ENCODE results near the gene KLK8. TPM values are rescaled to one million over a fixed set of nuclear protein-coding genes. Genes with fewer than 3 reads are reported as not detected.

The KLK8 gene
- polyA plus RNA-seq, 3 donors: not detected

- Mint-ChIP-seq H3K36me3 (no peaks in the 10 kb centered on the region), H3K27me3 (ENCODE audit: low read depth in 3 of 3) (peaks cover 20 to 37% (median 21%) of the 10 kb centered on the region in 3 donors), H3K9me3 (peaks cover 2 to 7% (median 3%) of the 10 kb centered on the region in 7 donors), H3K27ac (no peak overlapping the region), H3K4me3 (peak overlapping the region in 1 of 2 donors; percentile 37), H3K4me1 (peaks cover 3% of the 10 kb centered on the region)
- H3K9ac ChIP-seq (ENCODE audit: insufficient read depth, low read length, poor library complexity, severe bottlenecking): no peak overlapping the region
- no peak for DNase-seq
- peaks cover 3% of the 10 kb centered on the region in 2 donors for H3K9me3 ChIP-seq (replicated peaks in 1 of 2; ENCODE audit: control insufficient read depth in 1 of 2, insufficient read depth in 1 of 2, low read length in 2 of 2)
- H4K20me1 ChIP-seq (ENCODE audit: insufficient read depth, low read length): no peaks in the 10 kb centered on the region
- H3K79me2 ChIP-seq (ENCODE audit: insufficient read depth, low read length): no peaks in the 10 kb centered on the region
- no peaks in the 10 kb centered on the region for H3K36me3 ChIP-seq (replicated peaks in 1 of 2; ENCODE audit: control insufficient read depth in 1 of 2, insufficient read depth in 2 of 2, low read length in 2 of 2)
- no peak overlapping the region for H3K4me2 ChIP-seq (replicated peaks; ENCODE audit: extremely low read depth, low read length, poor library complexity, severe bottlenecking)
- H3K27ac ChIP-seq (ENCODE audit: low read depth in 1 of 2, low read length in 2 of 2): no peak overlapping the region
- no peak overlapping the region for H2AFZ ChIP-seq (ENCODE audit: insufficient read depth, low read depth, low read length, poor library complexity, severe bottlenecking)
- no peak overlapping the region for H3K4me3 ChIP-seq (replicated peaks in 1 of 3; ENCODE audit: low read depth in 2 of 3, low read length in 3 of 3)
- H3K27me3 ChIP-seq (ENCODE audit: control insufficient read depth in 2 of 2, insufficient read depth in 2 of 2, low read length in 2 of 2): no peaks in the 10 kb centered on the region
- WGBS (ENCODE audit: insufficient coverage): no CpG with 5 or more reads among the region's 3 CpGs
- H3K4me1 ChIP-seq (ENCODE audit: control insufficient read depth in 1 of 2, insufficient read depth in 2 of 2, low read length in 2 of 2): no peaks in the 10 kb centered on the region
- TF ChIP-seq CTCF (IDR thresholded peaks at IDR 0.05): no peak
- intact Hi-C loops (cut with micrococcal nuclease): no loop called here
Measured at GRCh38 chr19:51007488-51007887, 6.1 kb upstream of the KLK8 start.

GRCh38 chr19:51006406-51006805 is 5.0 kb upstream of the KLK8 start:
- no peak for TF ChIP-seq CTCF (IDR thresholded peaks at IDR 0.05)
- H3K9ac ChIP-seq (ENCODE audit: insufficient read depth, low read length, poor library complexity, severe bottlenecking): no peak overlapping the region
- no peak for DNase-seq
- H3K4me1 ChIP-seq (ENCODE audit: control insufficient read depth in 1 of 2, insufficient read depth in 2 of 2, low read length in 2 of 2): no peaks in the 10 kb centered on the region
- H2AFZ ChIP-seq (ENCODE audit: insufficient read depth, low read depth, low read length, poor library complexity, severe bottlenecking): no peak overlapping the region
- H3K4me3 ChIP-seq (replicated peaks in 1 of 3; ENCODE audit: low read depth in 2 of 3, low read length in 3 of 3): no peak overlapping the region
- Mint-ChIP-seq H3K9me3 (peaks cover 4 to 10% (median 8%) of the 10 kb centered on the region in 7 donors), H3K27me3 (ENCODE audit: low read depth in 3 of 3) (peaks cover 27 to 45% (median 31%) of the 10 kb centered on the region in 3 donors), H3K36me3 (no peaks in the 10 kb centered on the region), H3K4me1 (peaks cover 4% of the 10 kb centered on the region), H3K4me3 (no peak overlapping the region), H3K27ac (no peak overlapping the region)
- no peaks in the 10 kb centered on the region for H3K36me3 ChIP-seq (replicated peaks in 1 of 2; ENCODE audit: control insufficient read depth in 1 of 2, insufficient read depth in 2 of 2, low read length in 2 of 2)
- 51% methylated on average over 8 of the region's 8 CpGs for WGBS (ENCODE audit: insufficient coverage)
- H3K4me2 ChIP-seq (replicated peaks; ENCODE audit: extremely low read depth, low read length, poor library complexity, severe bottlenecking): no peak overlapping the region
- intact Hi-C loops (cut with micrococcal nuclease): no loop called here
- H3K27me3 ChIP-seq (ENCODE audit: control insufficient read depth in 2 of 2, insufficient read depth in 2 of 2, low read length in 2 of 2): no peaks in the 10 kb centered on the region
- no peaks in the 10 kb centered on the region for H3K79me2 ChIP-seq (ENCODE audit: insufficient read depth, low read length)
- no peak overlapping the region for H3K27ac ChIP-seq (ENCODE audit: low read depth in 1 of 2, low read length in 2 of 2)
- no peaks in the 10 kb centered on the region for H4K20me1 ChIP-seq (ENCODE audit: insufficient read depth, low read length)
- H3K9me3 ChIP-seq (replicated peaks in 1 of 2; ENCODE audit: control insufficient read depth in 1 of 2, insufficient read depth in 1 of 2, low read length in 2 of 2): peaks cover 5% of the 10 kb centered on the region in 2 donors
